GM10248 (cell line): ENCODE results near the gene DMXL1.

Experiments used
- CTCF ChIA-PET: fragments of 300-600 bp; sonication (Branson Sonifier 250); formaldehyde crosslinking; extraction: SDS; loops from one replicate; lab custom pipeline; 2021; ENCODE audit warnings: antibody characterized with exemption; lab: Yijun Ruan, JAX
- POLR2A ChIA-PET: fragments of 350-650 bp; sonication (Branson Sonifier 250); formaldehyde crosslinking; extraction: SDS; loops from one replicate; lab custom pipeline; 2020; ENCODE audit warnings: antibody characterized with exemption; lab: Yijun Ruan, JAX
- DNase-seq: peaks from one replicate; pipeline ENCODE4 v3.0.0; 2012; ENCODE audit errors: extremely low spot score
- TF ChIP-seq, protein P1 (sequence below): IDR thresholded peaks from 2 replicates; pipeline ENCODE4 v1.5.1; 2012; ENCODE audit warnings: mild to moderate bottlenecking, low read depth; ENCODE audit errors: extremely low read depth, missing control alignments, control extremely low read depth

Gene DMXL1

DNA sequence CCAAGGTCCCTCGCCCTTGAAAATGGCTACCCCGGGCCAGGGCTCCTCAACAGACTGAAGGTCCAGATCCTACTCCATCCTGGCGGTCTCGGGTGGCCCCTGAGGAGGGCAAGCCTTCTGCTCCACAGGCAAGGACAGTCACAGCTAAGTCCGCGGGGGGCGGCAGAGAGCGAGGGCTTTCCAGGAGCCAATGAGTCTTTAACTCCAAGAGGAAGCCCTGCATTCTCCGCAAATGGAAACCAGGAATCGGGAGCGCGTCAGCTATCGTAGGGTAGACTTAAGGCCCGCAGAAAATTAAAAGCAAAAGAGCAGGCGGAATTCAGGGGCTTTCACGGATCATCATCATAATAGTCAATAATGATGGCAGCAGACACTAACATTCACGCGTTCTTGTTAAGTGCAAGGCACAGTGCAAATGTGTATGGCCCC lies 197.1 kb downstream of the DMXL1 start:
- TF ChIP-seq, protein P1, sequence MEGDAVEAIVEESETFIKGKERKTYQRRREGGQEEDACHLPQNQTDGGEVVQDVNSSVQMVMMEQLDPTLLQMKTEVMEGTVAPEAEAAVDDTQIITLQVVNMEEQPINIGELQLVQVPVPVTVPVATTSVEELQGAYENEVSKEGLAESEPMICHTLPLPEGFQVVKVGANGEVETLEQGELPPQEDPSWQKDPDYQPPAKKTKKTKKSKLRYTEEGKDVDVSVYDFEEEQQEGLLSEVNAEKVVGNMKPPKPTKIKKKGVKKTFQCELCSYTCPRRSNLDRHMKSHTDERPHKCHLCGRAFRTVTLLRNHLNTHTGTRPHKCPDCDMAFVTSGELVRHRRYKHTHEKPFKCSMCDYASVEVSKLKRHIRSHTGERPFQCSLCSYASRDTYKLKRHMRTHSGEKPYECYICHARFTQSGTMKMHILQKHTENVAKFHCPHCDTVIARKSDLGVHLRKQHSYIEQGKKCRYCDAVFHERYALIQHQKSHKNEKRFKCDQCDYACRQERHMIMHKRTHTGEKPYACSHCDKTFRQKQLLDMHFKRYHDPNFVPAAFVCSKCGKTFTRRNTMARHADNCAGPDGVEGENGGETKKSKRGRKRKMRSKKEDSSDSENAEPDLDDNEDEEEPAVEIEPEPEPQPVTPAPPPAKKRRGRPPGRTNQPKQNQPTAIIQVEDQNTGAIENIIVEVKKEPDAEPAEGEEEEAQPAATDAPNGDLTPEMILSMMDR, result peak; percentile 81
- ChIA-PET CTCF (interaction anchor here (0.6 to 3.5 kb wide), 40 partner anchors 11 to 279 kb away, joined by 3 to 34 read pairs (median 4); partner anchors contain the start of gene DTWD2), POLR2A (interaction anchor here (0.6 to 1.5 kb wide), 4 partner anchors 23 to 197 kb away, joined by 3 to 4 read pairs (median 3); partner anchors contain the start of gene DMXL1)

DNA sequence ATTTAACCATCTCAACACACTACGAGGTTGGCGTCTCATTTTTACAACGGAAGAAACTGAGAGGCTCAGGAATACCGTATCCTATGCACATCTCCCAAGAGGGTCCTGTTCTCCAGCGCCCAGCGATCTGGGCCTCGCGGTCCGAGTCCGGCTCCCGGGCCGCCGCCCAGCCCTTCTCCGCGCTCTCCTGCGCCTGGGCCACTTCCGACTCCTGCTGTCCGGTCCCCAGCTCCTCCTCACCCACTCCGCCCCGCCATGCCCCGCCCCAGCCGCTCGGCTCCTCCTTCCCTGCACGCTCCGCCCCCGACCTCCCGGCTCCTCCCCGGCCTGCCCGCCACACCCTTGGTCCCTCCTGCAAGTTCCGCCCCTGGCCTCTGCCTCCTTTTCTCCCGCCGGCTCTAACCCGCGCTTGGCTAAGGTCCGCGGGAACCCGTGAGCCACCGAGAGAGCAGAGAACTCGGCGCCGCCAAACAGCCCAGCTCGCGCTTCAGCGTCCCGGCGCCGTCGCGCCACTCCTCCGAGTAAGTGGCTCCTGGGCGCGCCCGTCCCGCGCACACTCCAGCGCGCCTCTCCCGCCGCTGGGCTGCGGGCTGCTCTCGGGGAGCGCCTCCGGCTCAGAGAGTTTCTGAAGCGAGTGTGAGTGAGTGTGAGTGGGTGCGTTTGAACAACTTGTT lies 197.6 kb downstream of the DMXL1 start:
- peak; percentile 97 for DNase-seq
- ChIA-PET CTCF (interaction anchor here (0.6 to 3.5 kb wide), 36 partner anchors 11 to 280 kb away, joined by 3 to 34 read pairs (median 4); partner anchors contain the start of gene DTWD2), POLR2A (interaction anchor here (0.6 to 1.5 kb wide), 4 partner anchors 22 to 198 kb away, joined by 3 to 4 read pairs (median 3); partner anchors contain the start of gene DMXL1)
- TF ChIP-seq, protein P1, result no peak

More for the DNA sequence above, 197.1 kb downstream of the DMXL1 start:
- DNase-seq, result peak; percentile 83

- TF ChIP-seq, protein P1, result no peak
- no peak for DNase-seq
- ChIA-PET POLR2A (interaction anchor here (1.0 to 1.5 kb wide), 2 partner anchors 71 to 199 kb away, joined by 3 to 4 read pairs; partner anchors contain the start of gene DMXL1), CTCF (interaction anchor here (1.0 to 6.7 kb wide), 28 partner anchors 10 to 281 kb away, joined by 3 to 35 read pairs (median 4); partner anchors contain the start of gene DTWD2)
These were observed 198.4 kb downstream of the DMXL1 start for GRCh38 chr5:119269061-119269944.

DNA sequence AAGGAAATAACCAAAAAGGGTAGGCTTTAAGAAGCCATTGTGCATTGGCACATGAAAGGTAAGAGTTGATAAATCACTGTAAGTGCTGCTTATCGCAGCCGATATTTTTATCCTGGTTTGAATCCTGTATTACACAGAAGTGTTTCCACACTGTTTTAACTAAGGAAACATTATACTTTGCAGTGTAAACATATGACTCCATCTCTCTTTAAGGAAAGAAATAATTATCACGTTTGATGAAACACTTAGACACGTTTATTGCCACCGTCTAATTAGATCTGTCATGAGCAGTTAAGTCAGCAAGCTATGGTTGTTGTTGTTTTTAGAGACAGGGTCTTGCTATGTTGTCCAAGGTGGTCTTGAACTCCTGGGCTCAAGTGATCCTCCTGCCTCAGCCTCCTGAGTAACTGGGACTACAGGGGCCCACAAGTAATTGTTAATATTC lies 199.3 kb downstream of the DMXL1 start:
- no peak for DNase-seq
- TF ChIP-seq, protein P1, result no peak
- CTCF ChIA-PET, result interaction anchor here (1.0 to 6.7 kb wide), 6 partner anchors 17 to 282 kb away, joined by 3 to 35 read pairs (median 4); partner anchors contain the start of gene DTWD2
- POLR2A ChIA-PET, result no interaction called here

GRCh38 chr5:119270960-119271757 lies 200.3 kb downstream of the DMXL1 start:
- ChIA-PET POLR2A (no interaction called here), CTCF (interaction anchor here (1.1 to 6.7 kb wide), 6 partner anchors 16 to 283 kb away, joined by 3 to 35 read pairs (median 6); partner anchors contain the start of gene DTWD2)
- TF ChIP-seq, protein P1, result no peak
- DNase-seq, result no peak
